B cell (primary cell): ENCODE data around the gene MPP2.

Experiments
- CTCF ChIP-seq: fragments of 200-600 bp; IDR thresholded peaks from one replicate; pipeline ENCODE4 v1.8.0; 2022; ENCODE audit warnings: antibody characterized with exemption, mild to moderate bottlenecking
- EZH2 ChIP-seq: IDR thresholded peaks from 2 replicates; pipeline ENCODE4 v1.6.1; 2012; ENCODE audit warnings: borderline replicate concordance, low read depth, mild to moderate bottlenecking, moderate library complexity, low read length; ENCODE audit not compliant: insufficient read depth, poor library complexity, severe bottlenecking

DNA sequence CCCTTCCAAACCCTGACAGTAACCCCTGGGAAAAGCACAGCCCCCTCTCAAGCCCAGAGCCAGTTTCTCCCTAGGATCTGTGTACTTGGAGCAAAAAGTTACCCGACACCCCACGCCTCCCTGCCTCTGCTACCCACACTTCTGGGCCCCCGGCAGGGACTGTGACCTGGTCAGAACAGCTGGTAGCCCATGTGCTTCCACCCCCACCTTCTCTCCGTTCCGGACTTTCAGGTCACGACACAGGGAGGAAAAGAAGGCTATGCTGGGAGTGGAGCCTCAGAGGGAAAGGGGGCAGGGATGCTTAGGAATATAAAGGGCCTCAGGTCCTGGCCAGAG, 28.6 kb upstream of the MPP2 start:
- no peak for TF ChIP-seq CTCF
- TF ChIP-seq EZH2, result no peak
